HG03439 (cell line): ENCODE results near the gene TAGLN2.

Experiments
- ATAC-seq: cut with Tn5 transposase; IDR thresholded peaks from one replicate; pipeline ENCODE4 v1.9.1; 2021; ENCODE audit warnings: mild to moderate bottlenecking, moderate library complexity; ENCODE audit not compliant: unreplicated experiment

The TAGLN2 gene

DNA sequence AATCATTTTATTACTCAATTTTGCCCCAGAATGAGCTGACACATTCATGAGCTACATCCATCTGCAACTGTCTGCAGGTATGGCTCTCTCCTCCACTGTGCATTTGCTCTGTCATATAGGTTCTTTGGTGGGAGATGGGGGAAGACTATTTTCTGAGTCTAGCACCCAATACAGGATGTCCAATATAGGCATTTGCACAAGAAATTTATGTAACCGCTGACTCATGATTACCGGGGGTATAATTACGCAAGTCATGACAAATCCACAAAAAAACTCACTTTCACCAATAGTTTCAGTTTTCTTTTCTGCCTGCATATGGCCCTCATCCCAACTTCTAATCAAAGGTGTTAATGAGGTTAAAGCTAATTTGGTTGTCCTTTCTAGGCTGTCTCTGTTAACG, 45.3 kb downstream of the TAGLN2 start:
- no peak for ATAC-seq

DNA sequence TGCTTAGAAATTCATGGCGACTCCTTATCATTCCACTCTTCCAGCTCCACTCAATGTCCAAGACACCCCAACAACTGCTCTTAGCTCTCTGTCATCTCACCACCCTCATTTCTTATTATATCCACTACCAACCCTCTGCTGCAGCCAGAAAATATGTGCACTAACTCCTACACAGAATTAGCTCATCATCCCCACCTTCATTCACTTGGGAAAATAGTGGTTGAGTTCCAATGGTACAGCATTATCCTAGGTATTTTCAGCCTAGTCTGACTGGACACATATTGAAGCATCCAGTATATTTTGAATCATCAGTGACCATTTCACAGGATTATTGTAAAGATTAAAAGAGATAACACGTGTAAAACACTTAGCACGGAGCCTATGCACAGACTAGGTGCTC, 46.2 kb downstream of the TAGLN2 start:
- no peak for ATAC-seq

DNA sequence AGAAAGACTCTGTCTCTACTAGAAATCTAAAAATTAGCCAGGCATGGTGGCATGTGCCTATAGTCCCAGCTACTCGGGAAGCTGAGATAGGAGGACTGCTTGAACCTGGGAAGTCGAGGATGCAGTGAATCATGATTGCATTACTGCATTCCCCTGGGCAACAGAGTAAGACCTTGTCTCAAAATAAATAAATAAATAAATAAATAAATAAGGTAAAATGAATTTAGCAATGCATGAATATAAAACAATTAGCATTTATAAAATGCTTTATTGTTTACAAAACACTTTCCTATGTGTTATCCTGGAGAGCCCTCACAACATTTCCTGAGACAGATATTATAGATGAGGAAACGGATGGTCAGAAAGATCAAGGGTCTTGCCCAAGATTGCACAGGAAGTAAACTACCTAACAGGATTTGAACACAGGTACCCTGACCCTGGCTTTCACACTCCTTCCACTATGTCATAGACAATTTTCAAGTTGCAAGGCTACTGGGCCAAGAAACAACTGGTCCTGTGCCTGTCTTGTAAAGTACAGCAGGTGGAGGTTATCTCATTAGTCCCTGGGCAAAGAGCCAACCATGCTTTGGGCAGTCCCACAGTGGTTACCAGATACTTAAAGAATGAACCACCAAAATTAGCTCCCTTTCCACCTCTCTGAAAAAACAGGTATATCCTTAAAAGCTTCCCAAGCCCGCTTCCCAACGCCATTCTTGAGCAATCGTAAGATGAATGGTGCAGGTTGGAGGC, 47.4 kb downstream of the TAGLN2 start:
- no peak for ATAC-seq

- ATAC-seq: no peak
These were observed 51.7 kb downstream of the TAGLN2 start for GRCh38 chr1:159873530-159874143.

DNA sequence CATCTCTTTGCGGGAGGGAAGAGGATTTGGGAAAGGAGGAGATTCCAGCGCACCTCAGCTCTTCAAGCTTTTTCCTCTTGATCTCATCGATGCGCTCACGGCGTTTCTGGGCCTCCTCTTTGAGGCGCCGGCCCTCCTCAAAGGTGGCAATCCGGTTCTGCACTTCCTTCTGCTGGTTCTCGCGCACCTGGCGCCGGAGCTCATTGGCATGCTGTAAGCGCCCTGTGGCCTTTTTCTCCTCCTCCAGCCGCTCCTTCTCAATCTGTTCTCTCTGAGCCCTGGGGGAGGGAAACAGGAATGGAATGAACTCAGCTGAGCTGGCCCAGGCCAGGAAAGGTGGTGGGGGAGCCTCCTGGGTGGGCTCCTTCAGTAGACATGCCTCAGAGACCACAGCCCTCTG, 52.4 kb downstream of the TAGLN2 start:
- ATAC-seq: no peak

DNA sequence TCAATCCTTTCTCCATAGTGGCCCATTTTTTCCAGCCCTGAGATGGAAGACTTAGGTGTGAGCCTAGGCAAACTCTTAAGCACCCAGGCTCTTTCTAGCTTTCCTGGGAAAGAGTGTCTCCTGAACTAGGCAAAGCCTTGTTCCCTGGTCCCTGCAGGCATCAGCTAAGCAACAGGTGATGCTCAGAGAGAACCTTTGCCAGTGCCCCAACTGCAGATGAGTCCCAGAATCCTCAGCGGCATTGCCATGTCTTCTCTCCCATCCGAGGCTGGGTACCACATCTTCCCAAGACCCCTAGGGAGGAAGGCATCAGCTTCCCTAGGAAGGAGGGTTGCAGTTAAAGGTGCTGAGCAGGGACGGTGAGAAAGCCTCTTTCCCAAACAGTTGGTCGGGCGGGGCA, 54.6 kb downstream of the TAGLN2 start:
- no peak for ATAC-seq

DNA sequence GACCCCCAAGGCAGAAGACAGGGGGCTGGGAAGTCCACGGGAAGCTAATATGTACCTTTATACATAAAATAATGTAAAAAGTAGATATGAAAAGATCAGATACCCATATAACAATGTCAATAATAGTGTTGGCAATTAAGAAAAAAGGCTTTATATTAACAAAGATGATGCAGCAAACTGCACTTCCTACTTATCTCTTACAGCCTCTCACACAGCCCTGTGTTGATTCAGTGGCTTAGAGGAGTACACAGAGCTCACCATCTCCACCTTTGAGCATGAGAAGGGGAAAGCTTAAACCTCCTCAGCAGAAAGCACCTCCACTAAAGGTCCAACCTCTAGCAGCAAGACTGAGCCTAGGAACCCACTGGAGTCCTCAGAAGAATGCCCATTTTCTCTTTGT, 55.7 kb downstream of the TAGLN2 start:
- ATAC-seq: no peak

- ATAC-seq: no peak
These were observed 56.1 kb downstream of the TAGLN2 start for GRCh38 chr1:159869173-159869572.

DNA sequence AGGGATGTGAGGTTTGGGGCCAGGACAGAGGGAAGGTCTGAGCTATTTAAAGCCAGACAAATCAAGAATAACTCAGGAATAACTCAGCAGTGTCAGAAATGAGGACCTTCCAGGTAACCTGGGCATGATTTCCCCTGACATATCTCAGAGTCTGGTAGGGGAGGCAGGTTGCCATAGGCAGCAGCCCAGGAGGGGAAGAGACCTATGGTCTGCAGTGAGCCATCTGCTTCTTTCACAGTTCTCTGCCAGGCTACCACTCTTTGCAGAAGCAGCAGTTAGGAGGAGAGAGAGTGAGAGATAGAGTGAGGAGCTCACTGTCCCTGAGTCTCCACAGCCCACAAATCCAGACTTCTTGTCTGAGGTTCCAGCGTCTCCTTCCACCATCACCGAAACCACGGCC, 56.5 kb downstream of the TAGLN2 start:
- no peak for ATAC-seq
